ENCODE data around the gene PHKB. TPM values are rescaled to one million over a fixed set of nuclear protein-coding genes. Genes with fewer than 3 reads are reported as not detected.
"Not testable (repeated sequence)": the region's sequence is repeated elsewhere in the genome, so short reads cannot be mapped to it uniquely, and the experiment has no call there.

PHKB gene
- total RNA-seq, 1 experiment from 2014 or later: 59.6 TPM

DNA sequence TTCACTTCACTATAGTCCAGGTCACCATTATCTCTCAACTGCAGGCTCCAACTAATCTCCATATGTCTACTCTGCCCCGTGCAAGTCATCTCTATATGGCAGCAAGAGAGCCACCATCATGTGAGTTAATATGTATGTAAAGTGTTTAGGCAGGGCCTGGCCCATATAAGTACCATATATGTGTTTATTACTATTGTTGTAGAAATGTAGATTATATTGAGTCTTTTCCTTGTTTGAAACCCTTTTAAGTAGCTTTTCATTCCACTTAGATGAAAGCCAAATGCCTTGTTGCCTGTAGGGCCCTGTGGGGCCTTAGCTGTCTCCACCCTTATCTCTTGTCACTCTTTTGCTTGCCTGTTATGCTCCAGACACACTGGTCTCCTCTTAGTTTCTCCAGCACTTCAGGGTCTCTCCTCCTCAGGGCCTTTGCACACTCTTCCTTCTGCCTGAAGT, 164.0 kb downstream of the PHKB start:
- no peak for DNase-seq (ENCODE audit: low spot score)

DNA sequence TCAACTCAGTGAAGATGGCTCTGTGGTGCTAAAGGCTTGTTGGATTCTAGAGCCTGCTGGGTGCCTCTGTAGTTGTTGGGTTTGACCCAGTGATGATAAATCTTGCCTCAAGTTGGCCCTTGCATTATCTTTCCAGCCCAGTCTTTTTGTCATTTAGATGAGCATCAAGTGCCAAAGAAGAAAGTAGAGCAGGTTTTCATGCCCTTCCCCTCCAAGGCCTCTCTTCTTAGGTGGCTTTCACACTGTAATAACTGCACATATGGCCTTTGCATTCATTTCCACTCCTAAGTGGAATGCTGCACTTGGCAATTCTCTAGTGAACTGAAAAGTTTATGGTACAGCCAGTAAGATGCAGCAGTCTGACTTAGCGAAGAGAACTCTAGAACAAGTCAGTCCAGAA, 165.1 kb downstream of the PHKB start:
- DNase-seq (ENCODE audit: low spot score): no peak

DNA sequence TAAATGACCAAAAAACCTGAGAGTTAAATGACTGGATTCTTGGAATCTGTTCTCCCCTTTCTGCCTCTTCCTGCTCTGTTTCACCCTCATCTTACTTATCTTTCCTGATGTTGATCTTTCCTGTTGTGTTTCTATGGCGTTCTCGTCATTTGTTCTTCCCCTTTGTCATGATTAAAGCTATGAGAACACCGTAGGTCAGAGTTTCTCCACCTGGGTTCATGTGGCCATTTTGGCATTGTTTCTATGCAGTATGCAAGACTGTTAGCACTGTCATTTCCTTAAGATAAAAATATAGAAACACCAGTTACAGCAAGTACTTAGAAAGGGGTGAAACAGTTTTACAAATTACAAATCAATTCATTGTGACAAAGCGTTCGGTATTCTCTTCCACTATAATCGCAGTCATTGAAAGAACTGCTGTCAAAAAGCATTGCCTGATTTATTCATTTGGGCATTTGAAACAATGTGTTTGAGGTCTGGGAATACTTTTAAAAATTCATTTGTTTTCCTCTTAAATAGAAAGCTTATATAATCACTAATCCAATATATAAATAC, 166.0 kb downstream of the PHKB start:
- DNase-seq (ENCODE audit: low spot score): no peak

DNA sequence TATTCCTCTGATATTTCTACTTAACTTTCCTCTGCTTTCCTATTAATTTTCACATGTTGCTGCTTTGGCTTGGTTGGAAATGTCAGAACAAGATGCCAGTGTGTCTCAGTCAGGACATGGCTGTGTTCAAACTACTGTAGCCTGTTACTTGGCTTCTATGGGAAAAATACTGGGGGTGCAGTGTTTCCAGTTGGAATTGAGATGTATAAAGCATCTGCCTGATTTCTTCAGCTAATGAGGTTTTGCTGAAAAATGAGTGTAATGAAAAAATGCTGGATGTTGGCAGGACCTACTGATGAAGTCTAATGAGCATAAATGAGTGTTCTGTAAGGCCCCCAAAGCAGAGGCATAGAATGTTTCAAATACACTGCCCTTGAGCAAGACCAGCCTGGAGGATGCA, 166.6 kb downstream of the PHKB start:
- DNase-seq (ENCODE audit: low spot score): no peak

DNA sequence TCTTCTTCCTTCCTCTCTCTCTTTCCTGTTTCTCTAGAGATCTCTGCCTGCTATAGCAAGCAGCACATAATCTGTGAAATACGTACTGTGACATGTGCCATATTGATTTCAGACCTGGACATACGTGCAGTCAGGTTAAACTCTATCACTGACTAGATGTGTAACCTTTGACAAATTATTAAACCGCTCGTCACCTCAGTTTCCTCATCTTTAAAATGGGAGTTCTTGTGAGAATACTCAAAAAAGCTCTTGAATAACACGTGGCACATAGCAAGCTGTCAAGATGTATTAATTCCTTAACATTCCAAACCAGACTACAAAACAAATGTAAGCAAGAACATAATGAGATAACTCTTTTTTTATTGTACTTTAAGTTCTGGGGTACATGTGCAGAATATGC, 170.0 kb downstream of the PHKB start:
- DNase-seq (ENCODE audit: low spot score): no peak

DNA sequence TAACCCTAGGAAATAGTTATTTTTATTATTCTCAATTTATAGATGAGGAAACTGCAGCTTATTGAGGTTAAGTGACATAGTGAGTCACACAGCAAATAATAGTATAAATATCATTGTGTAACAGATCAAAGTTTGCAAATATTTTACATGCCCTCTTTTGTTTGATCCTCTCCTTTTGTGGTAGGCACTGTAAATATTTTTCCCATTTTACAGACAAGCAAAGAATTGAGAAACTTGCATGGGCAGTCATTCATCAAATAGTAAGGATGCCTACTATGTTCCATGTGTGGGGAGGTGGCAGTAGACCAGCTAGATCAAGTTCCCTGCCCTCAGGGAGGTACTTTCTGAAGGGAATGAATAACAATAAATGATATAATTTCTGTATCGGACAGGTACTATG, 173.0 kb downstream of the PHKB start:
- DNase-seq (ENCODE audit: low spot score): no peak

DNA sequence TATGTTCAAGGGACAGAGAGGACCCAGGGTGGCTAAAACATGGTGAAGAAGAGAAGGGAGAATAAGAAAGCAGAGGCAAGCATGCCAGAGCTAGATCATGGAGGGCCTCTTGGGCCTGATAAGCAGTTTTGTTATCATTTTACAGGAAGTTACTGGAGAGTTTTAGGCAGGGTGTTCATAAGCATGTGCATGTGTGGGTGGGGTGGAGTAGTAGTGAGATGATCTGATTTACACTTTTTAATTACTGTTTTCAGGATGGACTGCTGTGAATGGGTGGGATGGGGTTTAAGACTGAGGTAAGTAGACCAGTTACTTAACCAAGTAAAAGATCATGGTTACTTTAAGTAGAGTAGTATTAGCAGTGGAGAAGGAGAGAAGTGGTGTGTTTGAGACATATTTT, 173.6 kb downstream of the PHKB start:
- no peak for DNase-seq (ENCODE audit: low spot score)

DNA sequence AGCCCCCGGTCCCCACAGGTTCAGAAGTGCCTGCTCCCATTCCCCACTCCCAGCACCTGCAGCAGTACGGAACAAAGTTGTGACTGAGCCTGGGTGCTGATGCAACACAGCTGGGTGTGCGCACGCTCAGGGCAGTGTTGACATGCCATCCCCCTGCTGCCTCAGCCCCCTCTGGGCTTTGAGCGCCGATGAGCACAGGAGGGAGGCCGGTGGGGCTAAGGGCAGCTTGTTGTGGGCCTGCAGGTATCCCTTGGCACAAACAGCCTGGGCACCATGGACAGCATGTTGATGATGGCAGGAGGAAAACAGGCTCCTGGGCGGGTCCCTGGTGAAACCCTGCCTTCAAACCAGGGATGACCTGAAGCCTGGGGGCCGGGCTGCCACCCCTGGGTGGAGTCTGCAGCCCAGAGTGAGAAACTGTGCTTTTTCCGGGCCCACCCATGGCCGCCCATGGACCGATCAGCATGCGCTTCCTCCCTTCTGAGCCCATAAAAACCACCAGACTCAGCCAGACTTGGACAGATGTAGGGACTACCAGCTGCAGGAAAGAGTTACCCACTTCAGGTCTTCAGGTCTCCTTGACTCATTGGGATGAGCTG, 175.5 kb downstream of the PHKB start:
- no peak for DNase-seq (ENCODE audit: low spot score)

DNA sequence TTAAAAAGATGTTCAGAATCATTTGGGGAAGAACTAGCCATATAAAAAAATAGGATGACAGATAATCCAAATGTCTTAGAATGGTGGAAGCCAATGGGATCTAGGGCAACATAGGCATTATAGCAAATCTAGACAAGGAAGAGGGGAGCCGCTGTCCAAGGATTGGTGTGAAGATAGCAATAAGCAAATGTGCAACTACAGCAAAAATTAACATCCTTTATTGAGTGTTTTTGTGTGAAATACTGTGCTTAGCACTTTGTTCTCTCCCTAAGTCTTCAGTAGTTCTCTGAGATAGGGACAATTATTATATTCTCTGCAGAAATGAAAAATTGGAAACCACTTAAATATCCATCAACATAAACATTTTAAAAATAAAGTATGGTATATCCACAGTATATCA, 177.0 kb downstream of the PHKB start:
- no peak for DNase-seq (ENCODE audit: low spot score)

DNA sequence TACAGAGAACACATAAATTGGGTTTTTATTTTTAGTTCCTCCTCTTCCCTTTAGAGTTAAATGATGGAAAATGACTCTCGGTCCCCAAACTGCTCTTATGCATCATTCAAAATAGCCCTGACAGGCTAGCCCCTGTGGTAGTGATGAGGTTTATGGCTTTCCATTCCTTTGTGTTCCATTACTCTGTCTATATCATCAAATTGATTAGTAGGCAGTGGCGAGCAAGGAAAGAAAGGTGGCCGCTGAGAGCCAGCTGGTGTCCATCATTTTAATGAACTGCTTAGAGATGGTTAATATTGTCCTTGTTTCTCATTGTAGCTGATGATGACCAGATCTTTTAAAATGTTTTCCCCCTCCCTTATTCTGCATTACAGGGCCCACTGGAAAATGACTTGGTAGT, 179.5 kb downstream of the PHKB start:
- no peak for DNase-seq (ENCODE audit: low spot score)

DNA sequence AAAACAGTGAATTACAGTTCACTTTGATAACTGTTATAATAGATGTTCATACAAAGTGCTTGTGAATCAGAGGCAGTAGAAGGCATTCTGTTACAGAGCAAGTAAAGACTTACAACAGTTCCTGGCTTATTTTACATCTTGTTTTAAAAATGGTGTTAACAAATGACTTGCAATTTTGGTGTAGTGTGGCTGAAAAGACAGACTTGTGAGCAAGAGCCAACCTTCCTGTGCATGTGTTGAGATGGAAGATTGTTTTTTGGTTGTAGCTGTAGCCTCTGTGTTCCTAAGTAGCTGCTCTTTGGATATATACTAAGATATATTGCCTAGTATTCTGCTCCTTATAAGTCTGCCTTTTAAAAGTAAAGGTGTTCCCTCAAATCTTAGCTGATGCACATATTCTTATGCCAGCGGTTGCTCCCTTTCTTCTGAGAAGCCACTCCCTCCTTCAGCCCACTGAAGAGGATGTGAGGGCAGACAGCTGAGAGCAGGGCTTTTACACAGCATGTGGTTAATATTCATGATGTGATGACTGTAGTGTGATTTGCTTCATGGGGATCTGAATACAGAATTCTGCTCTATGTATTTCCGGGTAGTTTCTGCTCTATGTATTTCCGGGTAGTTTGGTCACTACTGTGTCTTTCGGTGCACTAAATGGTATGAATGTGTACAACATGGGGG, 182.3 kb downstream of the PHKB start:
- DNase-seq (ENCODE audit: low spot score): no peak

DNA sequence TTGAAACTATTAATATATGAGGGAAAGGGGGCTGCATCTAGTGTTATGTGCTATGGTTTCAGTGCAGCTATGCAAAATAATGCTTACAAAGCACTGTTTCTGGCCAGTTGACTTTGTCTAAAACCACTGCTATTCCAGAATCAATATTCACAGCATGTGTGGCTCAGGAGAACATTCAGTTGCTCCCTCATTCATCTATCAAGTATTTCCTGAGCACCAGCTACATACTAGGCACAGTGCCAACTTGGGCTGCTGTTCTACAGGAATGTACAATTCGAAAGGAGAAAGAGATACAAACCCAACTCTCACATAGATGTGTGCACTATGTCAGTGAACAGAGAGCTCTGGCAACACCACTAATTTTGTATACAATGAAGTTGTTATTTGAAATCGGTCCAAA, 183.0 kb downstream of the PHKB start:
- DNase-seq (ENCODE audit: low spot score): peak; percentile 4

DNA sequence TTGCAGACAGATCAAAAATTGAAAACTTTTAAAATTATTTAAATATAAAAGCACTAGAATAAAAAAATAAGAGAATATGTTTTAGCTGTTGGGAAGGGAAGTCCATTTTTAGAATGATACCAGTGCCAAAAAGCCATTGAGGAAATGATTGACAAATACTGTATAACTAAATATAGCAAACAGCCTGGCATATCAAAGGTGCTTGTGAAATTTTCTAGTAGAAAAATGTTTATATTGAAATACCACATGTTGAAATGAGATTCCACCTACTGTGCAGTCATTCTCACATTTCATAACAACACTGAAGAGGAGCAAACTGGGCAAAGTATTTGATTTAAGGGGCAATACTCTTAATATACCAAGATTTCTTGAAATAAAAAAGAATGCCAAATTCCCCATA, 183.5 kb downstream of the PHKB start:
- DNase-seq (ENCODE audit: low spot score): no peak

DNA sequence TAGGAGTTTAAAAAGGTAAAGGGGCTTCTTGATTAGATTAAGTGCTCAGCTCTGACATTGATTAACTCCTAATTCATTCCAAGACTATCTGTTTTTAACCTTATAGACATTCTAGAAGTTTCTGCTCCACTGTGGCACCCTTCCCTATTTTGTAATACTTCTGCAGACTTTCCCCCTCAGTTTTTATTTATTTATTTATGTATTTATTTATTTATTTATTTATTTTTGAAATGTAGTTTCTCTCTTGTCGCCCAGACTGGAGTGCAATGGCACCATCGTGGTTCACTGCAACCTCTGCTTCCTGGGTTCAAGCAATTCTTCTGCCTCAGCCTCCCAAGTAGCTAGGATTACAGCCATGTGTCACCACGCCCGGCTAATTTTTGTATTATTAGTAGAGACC, 185.8 kb downstream of the PHKB start:
- DNase-seq (ENCODE audit: low spot score): no peak

DNA sequence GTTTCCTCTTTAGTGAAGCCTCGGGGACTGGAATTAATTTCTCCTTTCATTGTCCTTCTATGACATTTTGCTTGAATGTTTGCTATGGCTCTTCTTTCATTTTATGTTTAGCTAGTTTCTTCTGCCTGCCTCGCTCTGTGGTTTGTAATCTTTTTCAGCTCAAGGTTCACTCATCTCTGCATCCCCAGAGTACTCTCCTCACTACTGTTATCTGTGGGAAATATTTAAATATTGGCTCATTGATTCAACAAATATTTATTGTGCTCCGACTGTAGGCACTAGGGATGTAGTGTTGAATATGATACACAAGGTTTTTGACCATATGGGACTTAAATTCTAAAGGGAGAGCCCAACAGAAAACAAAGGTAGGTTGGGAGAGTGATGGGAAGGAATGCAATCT, 195.9 kb downstream of the PHKB start:
- no peak for DNase-seq (ENCODE audit: low spot score)

DNA sequence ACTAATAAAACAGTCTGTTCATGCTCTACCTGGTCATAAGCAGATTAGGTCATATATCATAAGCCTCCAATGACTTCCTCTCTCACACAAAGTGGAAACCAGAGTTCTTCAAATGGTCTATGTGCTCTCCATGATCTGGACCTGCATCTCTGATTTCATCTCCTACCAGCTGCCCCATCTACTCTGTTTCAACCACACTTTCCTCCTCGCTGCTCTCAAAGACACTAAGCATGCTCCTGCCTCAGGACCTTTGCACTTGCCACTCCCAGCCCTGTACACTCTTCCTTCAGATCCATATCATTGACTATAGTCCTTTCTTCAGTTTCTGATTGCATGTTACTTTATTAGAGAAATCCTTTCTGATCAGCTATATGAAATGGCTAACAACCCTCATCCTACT, 196.8 kb downstream of the PHKB start:
- DNase-seq (ENCODE audit: low spot score): no peak

DNA sequence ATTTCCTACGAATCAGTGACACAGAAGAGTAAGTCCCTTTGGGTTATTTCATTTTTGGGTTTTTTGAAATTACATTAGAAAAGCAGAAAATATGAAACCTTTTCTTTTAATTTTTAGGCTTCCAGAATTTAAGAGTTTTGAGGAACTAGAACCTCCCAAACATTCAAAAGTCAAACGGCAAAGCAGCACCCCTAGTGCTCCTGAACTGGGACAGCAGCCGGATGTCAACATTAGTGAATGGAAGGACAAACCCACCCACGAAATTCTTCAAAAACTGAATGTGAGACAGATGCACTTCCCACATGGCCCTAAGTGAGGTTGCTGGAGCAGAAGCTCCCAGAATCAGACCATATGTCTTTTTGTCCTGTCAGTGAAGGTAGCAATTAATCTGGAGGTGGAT, 199.4 kb downstream of the PHKB start:
- DNase-seq (ENCODE audit: low spot score): no peak

DNA sequence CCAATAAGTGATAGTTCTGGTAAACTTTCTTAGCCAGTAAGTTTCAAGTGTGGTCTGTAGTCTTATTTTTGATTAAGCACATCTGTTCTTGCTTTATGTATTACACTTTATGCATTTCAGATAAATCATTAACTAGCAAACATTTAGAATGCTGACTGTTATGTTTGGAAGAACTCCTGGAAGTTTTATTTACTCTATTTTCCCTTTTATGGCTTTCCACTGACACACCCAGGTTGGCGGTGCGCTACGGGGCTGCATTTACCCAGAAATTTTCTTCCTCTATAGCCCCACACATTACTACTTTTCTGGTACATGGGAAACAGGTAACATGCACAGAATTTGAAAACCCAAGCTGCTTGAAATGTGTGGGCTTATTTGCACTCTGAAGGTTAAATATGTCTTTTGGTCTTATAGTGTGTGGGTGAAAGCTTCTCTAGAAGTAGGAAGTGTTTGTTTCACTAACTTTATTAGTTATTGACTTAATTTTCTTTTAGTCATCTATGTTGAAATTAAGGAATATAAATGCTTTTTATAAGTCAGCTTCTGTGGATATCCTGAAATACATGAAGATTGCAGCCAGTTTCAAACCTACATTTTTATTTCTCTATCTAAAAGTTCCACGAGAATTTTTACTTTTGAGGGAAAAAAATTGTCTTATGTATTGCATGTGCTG, 203.7 kb downstream of the PHKB start:
- DNase-seq (ENCODE audit: low spot score): no peak

DNA sequence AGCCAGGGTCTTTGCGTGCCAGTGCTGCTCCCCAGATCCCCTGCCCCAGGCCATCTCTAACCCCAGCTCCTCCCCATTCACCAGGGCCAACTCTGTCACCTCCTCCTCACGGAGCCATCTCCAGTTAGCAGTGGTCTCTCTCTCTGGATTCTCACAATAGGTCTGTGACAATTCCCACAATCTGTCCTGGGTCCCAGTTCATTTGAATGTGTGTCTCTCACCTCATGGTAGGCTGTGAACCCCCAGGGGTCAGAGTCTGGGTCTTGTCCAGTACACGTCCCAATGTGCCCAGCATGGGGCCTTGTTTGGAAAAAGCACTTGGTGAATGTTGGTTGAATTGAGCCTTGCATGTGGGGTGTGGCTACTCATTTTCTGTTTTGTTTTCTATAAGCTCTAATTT, 205.3 kb downstream of the PHKB start:
- DNase-seq (ENCODE audit: low spot score): no peak

DNA sequence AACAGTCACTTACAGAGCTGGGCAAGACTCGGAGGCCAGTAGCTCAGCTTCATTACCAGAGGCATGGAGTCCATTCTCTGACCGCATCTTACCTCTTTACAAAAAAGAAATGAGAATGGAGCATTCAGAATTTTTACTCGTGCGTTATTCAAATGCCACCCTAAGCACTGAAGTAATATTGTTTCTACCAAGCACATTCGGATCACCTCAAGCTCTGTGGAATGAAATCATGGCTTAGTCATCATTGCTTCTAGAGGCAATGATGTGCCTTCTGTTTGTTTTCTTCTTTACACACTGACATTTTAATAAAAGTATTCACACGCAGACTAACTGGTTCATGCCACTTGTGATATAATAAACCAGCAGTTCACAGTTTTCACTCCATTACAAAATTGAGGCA, 206.8 kb downstream of the PHKB start:
- DNase-seq (ENCODE audit: low spot score): no peak

DNA sequence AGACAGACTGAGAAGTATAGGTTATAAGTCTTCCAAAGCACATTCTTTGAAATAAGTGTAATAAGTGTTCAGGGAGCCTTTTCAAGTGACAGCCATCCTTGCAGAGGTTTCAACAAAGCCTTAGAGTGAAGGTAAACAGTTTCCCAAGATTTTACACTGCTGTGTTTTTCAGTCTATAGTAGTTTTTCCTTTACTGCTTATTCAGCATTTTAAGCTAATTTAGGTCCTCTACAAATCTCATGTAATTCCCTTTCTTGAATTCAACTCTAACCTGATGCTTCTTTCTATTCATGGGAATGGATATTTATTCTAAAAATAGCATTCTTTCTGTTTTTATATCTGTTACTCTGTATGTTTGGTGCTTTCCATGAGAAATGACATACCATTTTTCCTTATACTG, 211.3 kb downstream of the PHKB start:
- DNase-seq (ENCODE audit: low spot score): no peak

DNA sequence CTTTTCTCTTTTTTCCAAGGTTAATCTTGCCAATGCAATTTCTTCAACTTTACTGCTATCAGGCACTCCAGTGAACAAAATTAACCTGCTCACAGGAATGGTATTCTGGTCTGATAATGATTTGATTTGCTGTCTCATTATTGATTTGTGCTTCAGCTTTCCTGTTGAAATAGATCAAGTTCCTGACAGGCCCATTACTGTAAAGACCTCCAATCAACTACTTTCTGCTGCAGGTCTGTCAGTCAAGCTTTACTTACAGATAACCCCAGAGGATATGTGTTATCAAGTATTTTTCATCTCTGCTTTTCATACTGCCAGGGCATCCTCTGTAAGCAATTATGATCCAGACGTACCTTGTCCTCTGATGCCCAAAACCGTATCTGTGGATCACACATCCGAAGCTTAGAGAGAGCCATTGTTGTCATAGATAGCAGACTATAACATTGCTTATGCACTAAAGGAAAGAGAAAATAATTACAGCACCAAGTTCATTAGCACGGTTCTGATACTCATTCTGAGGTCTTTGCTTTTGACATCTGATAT, 215.6 kb downstream of the PHKB start:
- no peak for DNase-seq (ENCODE audit: low spot score)

DNA sequence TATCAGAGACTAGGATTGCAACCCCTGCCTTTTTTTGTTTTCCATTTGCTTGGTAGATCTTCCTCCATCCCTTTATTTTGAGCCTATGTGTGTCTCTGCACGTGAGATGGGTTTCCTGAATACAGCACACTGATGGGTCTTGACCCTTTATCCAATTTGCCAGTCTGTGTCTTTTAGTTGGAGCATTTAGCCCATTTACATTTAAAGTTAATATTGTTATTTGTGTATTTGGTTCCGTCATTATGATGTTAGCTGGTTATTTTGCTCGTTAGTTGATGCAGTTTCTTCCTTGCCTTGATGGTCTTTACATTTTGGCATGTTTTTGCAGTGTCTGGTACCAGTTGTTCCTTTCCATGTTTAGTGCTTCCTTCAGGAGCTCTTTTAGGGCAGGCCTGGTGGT, 220.4 kb downstream of the PHKB start:
- not testable (repeated sequence) for DNase-seq (ENCODE audit: low spot score)
